ENCODE measurements around the gene AFDN.

DNA sequence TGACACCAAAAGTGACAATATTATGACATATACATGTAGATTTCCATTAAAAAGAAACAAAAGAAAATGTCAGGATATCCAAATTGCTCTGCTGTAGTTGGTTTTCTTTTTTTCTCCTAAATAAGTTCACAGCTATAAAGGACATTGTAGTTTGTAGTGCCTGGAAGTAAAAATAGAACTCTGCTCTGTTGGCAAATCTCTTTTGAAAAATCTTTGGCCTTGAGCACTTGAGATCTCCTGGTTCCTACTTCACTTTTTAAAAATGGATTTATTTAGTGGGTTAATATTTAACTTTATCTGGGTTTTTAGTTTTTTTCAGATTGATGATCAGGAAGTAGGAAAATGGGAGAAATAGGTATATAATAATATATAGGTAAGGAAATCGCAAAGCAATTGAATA lies 52.9 kb downstream of the AFDN start:
- TF ChIP-seq GATA2 (IDR thresholded peaks at IDR 0.05; ENCODE audit: low read depth, low read length) (no peak), GATA3 (IDR thresholded peaks at IDR 0.05; ENCODE audit: low read depth, low read length) (no peak)

Measured in SH-SY5Y (cell line).